Measurements from ENCODE around the gene CBX3.

Gene CBX3

DNA sequence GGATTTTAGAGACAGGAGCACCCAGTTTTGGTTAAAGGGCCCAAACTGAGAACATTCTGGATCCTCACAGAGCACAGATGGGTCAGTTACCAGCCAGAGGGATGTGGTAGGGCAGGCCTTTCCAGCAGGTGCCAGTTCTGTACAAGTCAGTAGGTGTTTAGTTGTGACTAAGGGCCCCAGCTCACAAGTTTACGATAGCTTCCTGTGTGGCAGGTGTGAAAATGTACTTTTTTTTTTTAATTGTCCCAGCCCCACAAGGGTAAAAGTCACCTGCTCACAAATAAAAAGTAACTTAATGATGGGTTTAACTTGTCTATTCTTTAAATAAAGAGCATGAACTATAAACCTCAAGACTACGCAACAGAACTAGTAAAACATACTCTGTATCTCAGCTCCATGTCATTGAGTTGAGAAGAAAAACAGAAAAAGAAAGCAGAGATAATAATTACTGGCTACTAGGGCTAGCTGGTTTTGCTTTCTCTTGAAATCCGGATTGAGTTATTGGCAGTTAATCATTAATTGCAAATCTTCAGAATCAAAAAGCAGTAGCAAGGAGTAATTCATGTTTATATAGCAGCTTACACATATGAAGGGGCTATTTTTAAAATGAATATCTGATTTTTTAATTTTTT is 34.1 kb upstream of the CBX3 start:
- TF ChIP-seq, protein P1, sequence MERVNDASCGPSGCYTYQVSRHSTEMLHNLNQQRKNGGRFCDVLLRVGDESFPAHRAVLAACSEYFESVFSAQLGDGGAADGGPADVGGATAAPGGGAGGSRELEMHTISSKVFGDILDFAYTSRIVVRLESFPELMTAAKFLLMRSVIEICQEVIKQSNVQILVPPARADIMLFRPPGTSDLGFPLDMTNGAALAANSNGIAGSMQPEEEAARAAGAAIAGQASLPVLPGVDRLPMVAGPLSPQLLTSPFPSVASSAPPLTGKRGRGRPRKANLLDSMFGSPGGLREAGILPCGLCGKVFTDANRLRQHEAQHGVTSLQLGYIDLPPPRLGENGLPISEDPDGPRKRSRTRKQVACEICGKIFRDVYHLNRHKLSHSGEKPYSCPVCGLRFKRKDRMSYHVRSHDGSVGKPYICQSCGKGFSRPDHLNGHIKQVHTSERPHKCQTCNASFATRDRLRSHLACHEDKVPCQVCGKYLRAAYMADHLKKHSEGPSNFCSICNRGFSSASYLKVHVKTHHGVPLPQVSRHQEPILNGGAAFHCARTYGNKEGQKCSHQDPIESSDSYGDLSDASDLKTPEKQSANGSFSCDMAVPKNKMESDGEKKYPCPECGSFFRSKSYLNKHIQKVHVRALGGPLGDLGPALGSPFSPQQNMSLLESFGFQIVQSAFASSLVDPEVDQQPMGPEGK (CRISPR knock-in tag; IDR thresholded peaks at IDR 0.05; ENCODE audit: borderline replicate concordance): no peak
- TF ChIP-seq CSDC2 (CRISPR knock-in tag; IDR thresholded peaks at IDR 0.05): no peak
- no peak for ATAC-seq

DNA sequence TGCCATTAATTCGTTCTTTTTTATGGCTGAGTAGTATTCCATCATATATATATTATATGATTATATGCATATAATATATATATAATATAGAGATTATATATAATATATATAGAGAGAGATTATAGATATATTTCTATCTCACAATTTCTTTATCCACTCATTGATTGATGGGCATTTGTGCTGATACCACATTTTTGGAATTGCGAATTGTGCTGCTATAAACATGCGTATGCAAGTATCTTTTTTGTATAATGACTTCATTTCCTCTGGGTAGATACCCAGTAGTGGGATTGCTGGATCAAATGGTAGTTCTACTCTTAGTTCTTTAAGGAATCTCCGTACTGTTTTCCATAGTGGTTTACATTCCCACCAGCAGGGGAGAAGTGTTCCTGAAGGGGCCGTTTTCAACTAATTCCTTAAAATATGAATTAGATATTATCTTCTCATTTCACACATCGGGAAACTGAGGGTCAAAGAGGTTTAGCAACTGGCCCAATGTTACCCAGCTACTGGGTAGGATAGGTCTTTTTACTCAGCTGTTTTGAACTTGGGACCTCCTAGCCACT is 33.0 kb upstream of the CBX3 start:
- no peak for TF ChIP-seq ZNF8 (CRISPR knock-in tag; IDR thresholded peaks at IDR 0.05)
- TF ChIP-seq ISL1 (CRISPR knock-in tag; IDR thresholded peaks at IDR 0.05): no peak
- TF ChIP-seq ZNF565 (CRISPR knock-in tag; conservative IDR thresholded peaks at IDR 0.05; ENCODE audit: low read depth): no peak
- no peak for ATAC-seq

- ATAC-seq: no peak
Measured at GRCh38 chr7:26169271-26169670, 32.3 kb upstream of the CBX3 start.

GRCh38 chr7:26170663-26171062 is 30.9 kb upstream of the CBX3 start:
- no peak for TF ChIP-seq ZNF70 (CRISPR knock-in tag; IDR thresholded peaks at IDR 0.05)
- ATAC-seq: no peak

More at GRCh38 chr7:26169271-26169670, 32.3 kb upstream of the CBX3 start:
- no peak for TF ChIP-seq SNAI2 (CRISPR knock-in tag; IDR thresholded peaks at IDR 0.05)
- TF ChIP-seq ZFP3 (CRISPR knock-in tag; IDR thresholded peaks at IDR 0.05): no peak
- no peak for TF ChIP-seq ZNF565 (CRISPR knock-in tag; conservative IDR thresholded peaks at IDR 0.05; ENCODE audit: low read depth)
- TF ChIP-seq OSR1 (CRISPR knock-in tag; IDR thresholded peaks at IDR 0.05): no peak
- TF ChIP-seq PPARA (CRISPR knock-in tag; IDR thresholded peaks at IDR 0.05; ENCODE audit: borderline replicate concordance): no peak
- TF ChIP-seq ZNF70 (CRISPR knock-in tag; IDR thresholded peaks at IDR 0.05): no peak
- TF ChIP-seq ZFP30 (CRISPR knock-in tag; IDR thresholded peaks at IDR 0.05): no peak
- no peak for TF ChIP-seq TOX (CRISPR knock-in tag; IDR thresholded peaks at IDR 0.05; ENCODE audit: borderline replicate concordance)
- TF ChIP-seq CSDC2 (CRISPR knock-in tag; IDR thresholded peaks at IDR 0.05): no peak
- TF ChIP-seq ESRRG (CRISPR knock-in tag; IDR thresholded peaks at IDR 0.05): no peak
- TF ChIP-seq TCF4 (CRISPR knock-in tag; IDR thresholded peaks at IDR 0.05; ENCODE audit: borderline replicate concordance): no peak
- TF ChIP-seq ARNTL (CRISPR knock-in tag; IDR thresholded peaks at IDR 0.05; ENCODE audit: borderline replicate concordance, low read depth): no peak
- no peak for TF ChIP-seq POU6F1 (CRISPR knock-in tag; IDR thresholded peaks at IDR 0.05; ENCODE audit: borderline replicate concordance, low read depth)
- no peak for TF ChIP-seq BACH2 (CRISPR knock-in tag; IDR thresholded peaks at IDR 0.05; ENCODE audit: borderline replicate concordance)
- TF ChIP-seq ISL1 (CRISPR knock-in tag; IDR thresholded peaks at IDR 0.05): no peak

- ATAC-seq: no peak
- TF ChIP-seq RARB (CRISPR knock-in tag; IDR thresholded peaks at IDR 0.05) (no peak), TSHZ2 (CRISPR knock-in tag; IDR thresholded peaks at IDR 0.05) (no peak), OSR1 (CRISPR knock-in tag; IDR thresholded peaks at IDR 0.05) (no peak)
- TF ChIP-seq, protein P1 (CRISPR knock-in tag; IDR thresholded peaks at IDR 0.05; ENCODE audit: borderline replicate concordance): no peak
Measured at GRCh38 chr7:26171601-26172000, 29.9 kb upstream of the CBX3 start.

Measured in SK-N-SH treated with all-trans-retinoic acid at 6 μM for 48 hours (cell line).